Activated naive CD4-positive, alpha-beta T cell (primary cell): ENCODE results near the gene PTPRA.
"Not testable (repeated sequence)": the region's sequence is repeated elsewhere in the genome, so short reads cannot be mapped to it uniquely, and the experiment has no call there.

Experiments
- DNase-seq, 4 experiments: peaks; one replicate each; lab custom pipeline; 2025; lab: John Stamatoyannopoulos, UW

Gene PTPRA

GRCh38 chr20:2889797-2890196, 16.5 kb downstream of the PTPRA start:
- no peak for DNase-seq

- DNase-seq = no peak
Measured at GRCh38 chr20:2890742-2891141, 17.5 kb downstream of the PTPRA start.

- no peak for DNase-seq
Measured at GRCh38 chr20:2891343-2891742, 18.1 kb downstream of the PTPRA start.

GRCh38 chr20:2892376-2892775, 19.1 kb downstream of the PTPRA start:
- DNase-seq = no peak

- DNase-seq = no peak
Measured at GRCh38 chr20:2894221-2894620, 20.9 kb downstream of the PTPRA start.

- DNase-seq = not testable (repeated sequence)
Measured at GRCh38 chr20:2895154-2895553, 21.9 kb downstream of the PTPRA start.

- no peak for DNase-seq
Measured at GRCh38 chr20:2899243-2899642, 26.0 kb downstream of the PTPRA start.

- DNase-seq = no peak
Measured at GRCh38 chr20:2900845-2901592, 27.7 kb downstream of the PTPRA start.

GRCh38 chr20:2902291-2902690, 29.0 kb downstream of the PTPRA start:
- DNase-seq = no peak

- no peak for DNase-seq
Measured at GRCh38 chr20:2902818-2903217, 29.5 kb downstream of the PTPRA start.

- no peak for DNase-seq
Measured at GRCh38 chr20:2903686-2904085, 30.4 kb downstream of the PTPRA start.

- DNase-seq = no peak
Measured at GRCh38 chr20:2907519-2907918, 34.2 kb downstream of the PTPRA start.

GRCh38 chr20:2909953-2910352, 36.7 kb downstream of the PTPRA start:
- no peak for DNase-seq

- DNase-seq = no peak
Measured at GRCh38 chr20:2911200-2911599, 37.9 kb downstream of the PTPRA start.

- no peak for DNase-seq
Measured at GRCh38 chr20:2914160-2914559, 40.9 kb downstream of the PTPRA start.

- DNase-seq = no peak
Measured at GRCh38 chr20:2917266-2917665, 44.0 kb downstream of the PTPRA start.

- DNase-seq = no peak
Measured at GRCh38 chr20:2918096-2919049, 45.1 kb downstream of the PTPRA start.

GRCh38 chr20:2919518-2920245, 46.4 kb downstream of the PTPRA start:
- DNase-seq = no peak

GRCh38 chr20:2920473-2920872, 47.2 kb downstream of the PTPRA start:
- no peak for DNase-seq

GRCh38 chr20:2921506-2921905, 48.2 kb downstream of the PTPRA start:
- no peak for DNase-seq

- DNase-seq = no peak
Measured at GRCh38 chr20:2922957-2923356, 49.7 kb downstream of the PTPRA start.

GRCh38 chr20:2930538-2930937, 57.3 kb downstream of the PTPRA start:
- no peak for DNase-seq
